GM19438 (cell line): ENCODE measurements around the gene C10orf88.
"Not testable (repeated sequence)": the region's sequence is repeated elsewhere in the genome, so short reads cannot be mapped to it uniquely, and the experiment has no call there.

Experiments
- ATAC-seq: cut with Tn5 transposase; IDR thresholded peaks from one replicate; pipeline ENCODE4 v1.9.1; 2021; ENCODE audit warnings: low read depth; ENCODE audit not compliant: unreplicated experiment

The C10orf88 gene

GRCh38 chr10:122968698-122969097 is 14.7 kb upstream of the C10orf88 start:
- no peak for ATAC-seq

- no peak for ATAC-seq
These were observed 12.9 kb upstream of the C10orf88 start for GRCh38 chr10:122966879-122967278.

GRCh38 chr10:122962405-122962804 is 8.4 kb upstream of the C10orf88 start:
- no peak for ATAC-seq

DNA sequence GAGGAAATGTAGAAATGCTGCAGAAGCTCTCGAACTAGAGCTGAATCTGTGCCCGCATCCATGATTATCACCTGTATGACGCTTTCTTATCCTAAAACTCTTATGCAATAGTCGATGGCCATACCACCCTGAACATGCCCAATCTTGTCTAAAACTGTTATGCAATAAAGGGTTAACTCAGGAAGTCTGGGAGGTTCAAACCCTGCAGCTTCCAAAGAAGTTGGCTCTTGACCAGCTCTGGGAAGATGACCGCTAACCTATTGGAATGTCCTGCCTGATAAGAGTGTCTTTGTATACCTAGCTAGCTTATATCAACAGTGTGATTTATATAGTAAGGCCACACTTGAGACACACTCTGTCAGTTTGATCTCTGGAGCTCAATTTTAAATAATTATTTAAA is 3.4 kb upstream of the C10orf88 start:
- ATAC-seq, result no peak

DNA sequence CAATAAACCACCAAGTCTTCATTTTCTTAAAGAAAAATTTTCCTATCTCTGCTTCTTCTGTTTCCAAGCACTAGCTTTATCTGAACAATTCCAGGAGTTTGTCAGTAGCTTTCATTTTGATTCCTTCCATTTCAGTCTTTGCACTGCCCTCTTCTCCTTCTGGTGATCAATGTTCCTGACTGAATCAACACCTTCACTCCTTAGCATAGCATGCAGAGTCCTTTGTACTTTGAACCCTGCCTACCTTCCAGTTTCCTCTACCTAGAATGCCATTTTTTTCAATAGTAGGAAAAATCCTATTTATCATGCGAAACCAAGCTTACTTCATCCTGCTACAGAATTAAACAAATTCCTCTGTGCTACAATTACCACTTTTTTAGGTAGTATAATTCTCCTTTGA is 1.9 kb upstream of the C10orf88 start:
- no peak for ATAC-seq

- ATAC-seq, result no peak
These were observed 664 bp upstream of the C10orf88 start for GRCh38 chr10:122954731-122955050.

DNA sequence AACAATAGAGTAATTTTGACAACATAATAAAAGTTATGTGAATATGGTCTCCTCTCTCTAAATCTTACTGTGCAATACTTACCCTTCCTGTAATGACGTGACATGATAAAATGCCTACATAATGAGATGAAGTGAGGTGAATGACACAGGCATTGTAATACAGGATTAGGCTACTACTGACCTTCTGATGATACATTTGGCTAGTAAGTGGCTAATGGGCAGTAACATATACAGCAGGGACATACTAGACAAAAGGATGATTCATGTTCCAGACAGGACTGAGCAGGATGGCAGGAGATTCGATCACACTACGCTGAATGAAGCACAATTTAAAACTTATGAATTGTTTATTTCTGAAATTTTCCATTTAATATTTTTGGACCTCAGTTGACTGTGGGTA is 4.7 kb downstream of the C10orf88 start:
- no peak for ATAC-seq

DNA sequence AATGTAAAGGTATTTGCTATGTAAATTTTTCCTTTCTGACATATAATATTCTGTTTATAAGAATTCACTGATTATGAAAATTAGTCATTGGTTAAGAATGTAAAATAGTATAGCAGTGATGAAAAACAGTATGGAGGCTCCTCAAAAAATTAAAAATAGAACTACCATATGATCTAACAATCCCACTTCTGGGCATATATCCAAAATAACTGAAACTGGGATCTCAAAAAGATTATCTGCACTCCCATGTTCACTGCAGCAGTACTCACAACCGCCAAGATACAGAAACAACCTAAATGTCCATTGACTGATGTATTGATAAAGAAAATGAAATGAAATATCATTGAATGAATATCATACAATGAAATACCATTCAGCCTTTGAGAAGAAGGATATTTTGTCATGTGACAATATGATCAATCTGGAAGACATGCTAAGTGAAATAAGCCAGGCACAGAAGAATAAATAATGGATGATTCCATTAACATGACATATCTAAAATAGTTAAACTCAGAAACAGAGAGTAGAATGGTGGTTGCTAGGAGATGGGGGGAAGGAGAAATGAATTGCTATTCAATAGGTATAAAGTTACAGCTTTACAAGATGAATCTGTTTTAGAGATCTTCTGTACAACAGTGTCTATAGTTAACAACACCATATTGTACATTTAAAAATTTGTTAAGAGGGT is 14.0 kb downstream of the C10orf88 start:
- ATAC-seq, result no peak

DNA sequence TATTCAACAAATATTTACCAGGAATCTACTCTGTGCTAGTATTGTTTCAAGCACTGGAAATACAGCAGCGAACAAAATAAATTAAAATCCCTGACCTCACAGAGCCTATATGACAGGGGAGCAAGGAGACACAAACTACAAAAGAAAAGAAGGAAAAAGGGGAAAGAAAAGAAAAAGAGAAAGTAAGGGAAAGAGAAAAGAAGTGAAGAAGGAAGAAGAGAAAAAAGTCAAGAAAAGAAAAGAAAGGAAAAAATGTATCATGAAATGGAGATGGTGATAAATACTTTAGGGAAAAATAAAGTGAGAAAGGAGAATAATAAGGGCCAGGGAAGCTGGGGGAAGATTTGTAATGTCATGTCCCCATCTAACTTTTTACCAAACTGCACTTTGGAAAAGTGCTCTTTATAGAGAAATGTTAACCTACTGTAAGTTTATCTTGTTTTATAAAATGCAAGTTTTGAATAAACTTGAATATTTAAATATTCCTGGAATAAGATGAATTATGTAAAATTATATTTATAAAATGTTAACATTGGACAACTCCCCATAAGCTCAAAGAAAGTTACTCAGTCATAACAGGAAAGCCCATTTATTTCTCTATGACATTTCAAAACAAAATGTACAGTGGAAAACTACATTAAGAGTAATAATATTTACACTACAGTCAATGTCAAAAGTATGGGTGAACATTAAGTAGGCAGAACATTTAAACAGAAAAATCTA is 14.7 kb downstream of the C10orf88 start:
- no peak for ATAC-seq

DNA sequence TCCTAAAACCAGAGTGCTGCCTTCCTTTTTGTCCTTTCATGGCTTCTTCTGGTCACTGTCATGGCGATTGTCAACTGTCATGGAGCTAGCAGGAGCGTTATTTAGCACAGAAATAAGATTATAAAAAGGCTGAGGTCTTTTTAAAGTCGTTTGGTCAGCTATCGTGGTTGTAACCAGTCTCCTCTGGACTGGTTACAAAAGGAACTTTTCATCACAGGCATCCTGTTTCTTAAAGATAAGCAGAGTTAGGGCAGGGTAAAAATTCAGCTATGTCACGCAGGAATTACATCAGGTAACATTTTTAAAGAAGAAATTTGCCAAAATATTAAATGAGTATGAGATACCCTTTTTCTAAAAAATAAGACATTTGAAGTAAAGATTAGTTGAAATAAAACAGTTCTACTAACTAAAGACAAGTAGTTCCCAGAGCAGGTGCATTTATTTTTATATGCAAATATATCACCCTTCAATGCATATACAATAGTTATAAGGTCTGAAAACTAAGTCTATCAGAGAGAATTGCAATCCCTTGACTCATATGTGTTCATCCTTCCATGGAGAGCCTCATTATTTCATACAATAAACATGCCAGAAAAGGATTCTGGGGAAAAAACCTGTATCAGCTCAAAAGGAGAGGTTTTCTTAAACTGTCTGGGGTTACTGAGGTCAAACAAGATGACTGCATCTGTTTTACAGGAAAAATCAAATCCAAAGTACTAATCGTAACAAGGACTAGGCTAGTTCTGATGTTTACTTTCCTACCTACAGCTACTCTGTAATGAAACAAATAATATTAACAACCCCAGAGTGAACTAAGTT is 22.7 kb downstream of the C10orf88 start:
- ATAC-seq, result no peak

DNA sequence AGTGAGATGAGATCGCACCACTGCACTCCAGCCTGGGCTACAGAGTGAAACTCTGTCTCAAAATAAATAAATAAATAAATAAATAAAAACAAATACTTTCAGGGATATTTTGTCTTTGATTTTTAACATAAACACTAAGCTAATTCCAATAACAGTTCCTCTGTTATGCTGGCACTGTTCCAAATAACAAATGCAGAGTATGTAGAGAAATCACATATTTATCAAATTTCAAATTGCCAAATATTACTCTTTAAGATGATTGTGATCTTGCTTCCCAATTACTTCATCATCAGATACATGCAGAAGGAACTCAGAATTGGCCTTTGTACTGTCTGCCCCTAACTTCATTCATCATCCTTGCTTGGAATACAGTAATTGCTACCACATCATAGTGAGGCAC is 23.9 kb downstream of the C10orf88 start:
- ATAC-seq, result no peak

- no peak for ATAC-seq
These were observed 38.3 kb downstream of the C10orf88 start for GRCh38 chr10:122915700-122916099.

- no peak for ATAC-seq
These were observed 42.0 kb downstream of the C10orf88 start for GRCh38 chr10:122911889-122912484.

DNA sequence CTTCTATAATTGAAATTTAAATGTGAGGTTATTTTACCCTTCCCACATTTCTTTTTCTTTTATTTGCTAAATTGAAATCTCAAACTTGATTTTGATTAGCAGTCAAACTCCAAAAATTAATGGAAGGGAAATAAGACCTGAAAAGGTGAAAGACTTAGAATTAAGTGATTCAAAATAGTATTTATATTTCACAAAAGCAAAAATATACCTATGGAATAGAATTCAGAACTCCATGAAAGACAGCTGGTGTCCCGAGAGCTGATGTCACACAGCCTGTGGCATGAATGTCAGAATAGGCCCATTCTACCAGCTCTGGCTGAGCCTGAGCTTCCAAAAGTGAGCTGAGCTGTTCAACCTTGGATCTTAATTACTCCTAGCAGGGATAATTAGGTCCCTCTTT is 43.7 kb downstream of the C10orf88 start, which contains the start of gene FAM24A:
Gene FAM24A (plus strand): TSS at position 301 of the 400 bp plus-strand sequence. CDS start 1,025 bp downstream, outside the sequence.
- no peak for ATAC-seq

- not testable (repeated sequence) for ATAC-seq
These were observed 50.2 kb downstream of the C10orf88 start for GRCh38 chr10:122903861-122904260.

GRCh38 chr10:122894261-122894944 is 59.6 kb downstream of the C10orf88 start:
- no peak for ATAC-seq

DNA sequence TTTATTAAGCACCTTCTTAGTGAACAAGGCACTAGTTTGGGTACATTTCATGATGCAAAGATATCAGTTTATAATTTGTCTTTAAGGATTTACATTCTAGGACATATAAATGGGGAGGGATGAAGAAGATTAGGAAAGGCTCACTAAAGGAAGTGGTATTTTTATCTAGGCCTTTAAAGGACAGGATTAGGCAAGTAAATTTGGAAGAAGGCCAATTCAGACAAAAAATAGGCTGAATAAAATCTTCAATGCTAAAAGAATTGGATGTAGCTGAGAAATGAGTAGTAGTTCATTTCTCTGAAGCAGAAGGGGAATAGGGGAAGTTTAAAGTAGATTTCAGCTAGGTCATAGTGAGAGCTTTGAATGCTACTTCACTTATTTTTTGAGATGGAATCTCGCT is 69.9 kb downstream of the C10orf88 start:
- ATAC-seq, result no peak

- ATAC-seq, result no peak
These were observed 71.3 kb downstream of the C10orf88 start for GRCh38 chr10:122882766-122883165.
